ENCODE results near the gene GPSM1.

GPSM1 gene

DNA sequence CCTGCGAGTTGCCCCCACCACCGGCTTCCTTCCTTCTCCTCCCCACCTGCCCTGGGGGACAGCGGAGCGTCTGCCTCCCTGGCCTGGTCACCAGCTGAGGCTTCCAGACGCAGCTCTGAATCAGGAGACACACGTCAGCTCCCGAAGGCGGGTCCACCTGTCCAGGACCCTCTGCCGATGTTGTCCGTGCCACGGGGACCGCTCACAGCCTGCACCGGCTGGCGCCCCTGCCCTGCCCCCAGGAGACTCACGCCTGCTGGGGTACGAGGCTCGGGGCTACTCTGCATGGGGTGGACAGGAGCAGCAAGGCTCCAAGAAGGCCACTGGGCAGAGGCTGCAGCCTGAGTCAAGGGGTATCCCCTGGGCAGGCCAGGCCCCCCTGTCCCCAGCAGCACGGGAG is 21.5 kb upstream of the GPSM1 start:
- DNase-seq = no peak

DNA sequence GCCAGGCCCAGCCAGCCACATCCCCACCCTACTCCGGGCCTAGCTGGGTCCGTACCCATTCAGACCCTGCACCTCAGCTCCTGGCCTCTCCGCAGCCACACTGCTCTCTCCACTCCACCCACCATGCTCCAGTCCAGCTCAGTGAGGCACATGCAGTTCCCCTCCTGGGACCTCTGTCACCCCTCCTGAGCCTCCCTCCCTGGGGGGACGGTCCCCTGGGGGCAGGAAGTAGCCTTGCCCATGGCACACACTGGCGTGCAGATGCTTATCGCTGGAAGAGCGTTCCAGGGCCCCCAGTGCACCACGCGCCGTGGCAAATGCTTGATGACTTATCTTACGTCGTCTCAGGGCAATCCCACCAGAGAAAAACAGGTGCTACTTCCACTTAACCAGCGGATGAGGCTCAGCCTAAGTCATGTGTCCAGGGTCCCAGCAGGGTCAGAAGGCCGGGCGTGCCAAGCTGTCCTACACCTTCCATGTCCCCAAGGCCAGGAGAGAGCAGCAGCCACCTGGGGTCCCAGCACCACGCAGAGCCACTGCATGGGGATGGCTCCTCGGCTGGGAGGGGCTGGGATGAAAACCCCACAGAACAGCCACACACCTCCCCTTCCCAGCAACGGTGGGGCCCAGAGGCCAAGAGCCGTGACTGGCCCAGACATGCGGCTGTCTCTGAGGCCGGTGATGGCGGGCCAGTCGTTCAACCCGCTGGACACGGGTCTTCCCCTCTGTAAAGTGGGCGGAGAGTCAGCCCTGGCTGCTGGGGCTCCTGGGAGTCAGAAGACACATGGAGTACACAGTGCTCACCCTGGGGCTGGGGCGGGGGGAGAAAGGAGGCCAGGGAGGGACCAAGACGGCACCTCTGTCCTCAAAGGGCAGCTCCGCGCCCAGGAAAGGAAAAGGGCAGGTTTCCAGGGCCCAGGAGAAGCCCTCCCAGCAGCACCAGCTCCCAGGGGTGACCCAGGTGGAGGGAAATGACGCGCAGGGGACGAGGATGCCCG is 20.8 kb upstream of the GPSM1 start:
- DNase-seq = no peak

DNA sequence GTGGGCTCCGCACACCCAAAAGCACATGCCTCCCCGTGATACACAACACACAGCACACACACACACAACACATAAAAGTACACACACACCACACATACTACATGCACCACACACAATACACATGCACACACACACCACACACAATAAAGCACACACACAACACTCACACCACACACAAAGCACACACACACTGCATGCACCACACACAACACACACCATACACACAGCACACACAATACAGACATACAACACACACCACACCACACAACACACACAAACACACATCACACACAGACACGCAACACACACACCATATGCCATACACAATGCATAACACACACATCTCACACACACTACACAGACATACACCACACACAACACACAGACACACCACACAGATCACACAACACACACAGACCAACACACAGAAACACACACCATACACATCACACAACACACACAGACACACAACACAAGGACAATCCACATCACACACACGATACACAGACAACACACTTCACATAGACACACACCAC is 20.1 kb upstream of the GPSM1 start:
- DNase-seq = no peak

DNA sequence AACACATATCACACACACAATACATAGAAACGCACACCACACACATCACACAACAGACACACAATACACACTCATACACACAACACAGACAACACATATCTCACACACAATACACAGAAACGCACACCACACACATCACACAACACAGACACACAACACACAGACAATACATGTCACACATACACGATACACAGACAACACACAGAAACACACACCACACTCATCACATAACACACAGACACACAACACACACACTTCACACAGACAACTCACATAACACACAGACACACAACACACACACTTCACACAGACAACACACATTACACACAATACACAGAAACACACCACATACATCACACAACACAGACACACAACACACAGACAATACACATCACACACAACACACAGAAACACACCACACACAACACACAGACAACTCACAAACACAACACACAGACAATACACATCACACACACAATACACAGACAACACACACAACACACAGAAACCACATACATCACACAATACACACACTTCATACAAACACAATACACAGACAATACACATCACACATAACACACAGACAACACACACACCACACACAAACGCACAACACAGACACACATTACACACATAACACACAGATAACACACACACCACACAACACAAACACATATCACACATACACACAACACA is 19.2 kb upstream of the GPSM1 start:
- DNase-seq = no peak

DNA sequence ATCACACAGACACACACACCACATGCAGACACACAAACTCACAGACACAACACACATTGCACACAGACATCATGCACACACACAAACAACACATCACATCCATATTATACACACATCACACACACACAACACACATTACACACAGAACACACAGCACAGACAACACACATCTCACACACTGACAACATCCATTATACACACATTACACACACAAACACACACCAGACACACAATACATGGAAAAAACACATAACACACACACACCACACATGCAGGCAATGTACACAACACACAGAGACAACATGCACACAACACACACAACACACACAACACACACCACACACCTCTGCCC is 18.7 kb upstream of the GPSM1 start:
- DNase-seq = no peak

DNA sequence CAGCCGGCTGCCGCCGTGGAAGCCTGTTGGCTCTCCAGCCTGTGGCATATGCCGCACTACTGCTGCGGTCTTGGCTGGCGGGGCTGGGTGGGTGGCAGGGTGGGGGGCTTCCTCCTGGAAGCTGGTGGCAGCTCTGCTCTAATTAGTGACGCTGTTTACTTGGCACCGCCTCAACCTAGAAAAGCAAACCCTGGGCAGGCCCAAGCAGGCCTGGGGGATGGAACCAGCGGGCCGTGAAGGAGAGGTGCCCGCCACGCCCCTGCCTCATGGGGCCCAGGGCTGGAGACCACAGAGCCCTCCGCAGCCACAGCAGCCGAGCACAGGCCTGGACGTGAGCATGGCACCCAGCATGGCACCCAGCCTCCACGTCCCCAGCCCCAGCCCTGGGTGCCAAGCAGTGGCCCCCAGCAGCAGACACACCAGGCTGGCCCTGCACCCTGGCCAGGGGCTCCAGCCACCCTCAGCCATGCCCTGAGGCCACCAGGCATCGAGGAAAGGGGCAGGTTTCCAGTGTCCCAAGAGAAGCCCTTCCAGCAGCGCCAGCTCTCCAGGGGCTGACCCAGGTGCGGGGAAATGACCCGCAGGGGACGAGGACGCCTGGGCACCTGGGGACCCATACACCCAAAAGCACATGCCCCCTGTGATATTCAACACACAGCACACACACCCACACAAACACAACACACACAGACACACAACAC is 18.1 kb upstream of the GPSM1 start:
- peak; percentile 88 for DNase-seq

GRCh38 chr9:136309806-136310220 is 17.5 kb upstream of the GPSM1 start:
- no peak for DNase-seq

- DNase-seq = peak; percentile 34
Measured at GRCh38 chr9:136310273-136311030, 16.9 kb upstream of the GPSM1 start.

GRCh38 chr9:136311051-136312008 is 16.0 kb upstream of the GPSM1 start:
- DNase-seq = no peak

- DNase-seq = no peak
Measured at GRCh38 chr9:136312009-136312375, 15.3 kb upstream of the GPSM1 start.

GRCh38 chr9:136312436-136312835 is 14.9 kb upstream of the GPSM1 start:
- no peak for DNase-seq

DNA sequence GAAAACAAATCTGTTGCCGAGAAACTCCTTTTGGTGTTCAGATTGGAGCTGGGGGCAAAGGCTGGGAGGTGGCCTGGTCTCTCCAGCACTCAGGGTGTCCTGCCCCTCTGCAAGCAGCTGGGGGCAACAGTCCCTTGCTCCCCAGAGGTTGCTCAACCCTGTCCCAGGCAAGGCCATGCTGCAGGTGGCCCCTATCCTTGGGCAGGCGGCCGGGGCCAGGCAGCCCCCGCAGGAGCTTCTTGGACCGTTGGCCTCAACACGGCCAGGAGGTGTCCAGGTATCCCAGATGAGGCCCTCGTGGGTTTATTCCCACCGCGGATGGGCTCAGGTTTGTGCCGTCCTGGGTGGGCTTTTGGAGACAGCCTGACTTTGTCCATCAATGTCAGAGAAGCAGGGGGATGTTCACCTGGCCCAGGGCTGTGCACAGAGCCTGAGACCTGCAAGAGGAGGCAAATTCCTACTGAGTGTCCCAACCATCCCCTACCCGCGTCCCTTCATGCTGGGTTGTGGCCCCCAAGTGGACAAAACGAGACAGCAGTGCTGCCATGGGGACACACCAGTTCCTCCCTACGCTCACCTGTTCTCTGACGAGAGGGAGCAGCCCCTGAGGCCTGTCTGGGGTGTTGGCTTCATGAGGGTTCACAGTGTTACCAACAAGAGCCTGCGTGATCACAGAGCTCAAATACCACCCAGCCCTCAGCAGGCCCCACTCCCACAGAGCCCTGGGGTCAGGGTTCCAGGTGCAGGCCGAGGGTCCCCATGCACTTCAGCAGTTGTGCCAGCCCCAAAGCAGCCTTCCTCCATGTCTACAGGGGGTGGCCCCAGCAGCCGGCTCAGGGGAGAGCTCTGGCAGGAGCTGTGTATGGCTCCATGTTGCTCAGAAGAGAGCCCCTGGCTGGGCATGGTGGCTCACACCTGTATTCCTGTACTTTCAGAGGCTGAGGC is 14.0 kb upstream of the GPSM1 start:
- DNase-seq = no peak

GRCh38 chr9:136314056-136314416 is 13.3 kb upstream of the GPSM1 start:
- no peak for DNase-seq

DNA sequence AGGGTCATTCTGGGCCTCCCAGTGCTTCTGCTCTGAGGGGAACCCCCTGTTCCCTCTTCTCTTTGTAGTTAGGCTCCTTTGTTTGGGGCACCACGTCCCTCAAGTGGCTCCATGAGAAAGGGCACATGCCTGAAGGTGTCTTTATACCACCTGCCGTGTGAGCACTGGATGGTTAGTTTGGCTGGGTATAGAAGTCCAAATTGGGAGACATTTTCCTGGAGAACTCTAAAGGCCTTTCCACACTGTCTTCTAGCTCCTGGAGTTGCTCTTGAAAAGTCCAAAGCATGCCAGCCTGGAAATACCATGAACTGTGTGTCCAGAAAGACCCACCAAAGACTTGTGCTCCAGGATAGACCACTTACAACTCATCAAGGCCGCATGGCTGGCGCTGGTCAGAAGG is 12.4 kb upstream of the GPSM1 start:
- DNase-seq = no peak

GRCh38 chr9:136316271-136316751 is 11.0 kb upstream of the GPSM1 start:
- no peak for DNase-seq

- DNase-seq = no peak
Measured at GRCh38 chr9:136316896-136317676, 10.3 kb upstream of the GPSM1 start.

DNA sequence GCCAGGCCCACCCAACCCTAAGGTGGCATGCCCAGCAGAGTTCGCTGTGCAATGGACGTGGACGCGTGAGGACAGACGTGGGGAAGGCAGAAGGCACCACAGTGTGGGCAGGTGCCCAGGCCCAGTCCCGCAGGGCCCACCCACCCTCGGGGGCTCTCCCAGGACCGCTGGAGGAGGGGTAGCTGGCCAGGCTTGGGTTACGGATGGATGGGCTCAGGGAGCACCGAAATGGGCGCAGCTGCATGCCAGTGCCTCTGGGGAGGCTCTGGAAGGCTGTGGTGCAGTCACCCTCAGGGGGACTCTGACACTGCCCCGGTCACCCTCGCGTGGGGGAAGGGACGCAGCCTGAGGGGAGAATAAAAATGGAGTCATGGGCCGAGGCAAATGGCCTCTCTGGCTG is 9.6 kb upstream of the GPSM1 start:
- DNase-seq = no peak

DNA sequence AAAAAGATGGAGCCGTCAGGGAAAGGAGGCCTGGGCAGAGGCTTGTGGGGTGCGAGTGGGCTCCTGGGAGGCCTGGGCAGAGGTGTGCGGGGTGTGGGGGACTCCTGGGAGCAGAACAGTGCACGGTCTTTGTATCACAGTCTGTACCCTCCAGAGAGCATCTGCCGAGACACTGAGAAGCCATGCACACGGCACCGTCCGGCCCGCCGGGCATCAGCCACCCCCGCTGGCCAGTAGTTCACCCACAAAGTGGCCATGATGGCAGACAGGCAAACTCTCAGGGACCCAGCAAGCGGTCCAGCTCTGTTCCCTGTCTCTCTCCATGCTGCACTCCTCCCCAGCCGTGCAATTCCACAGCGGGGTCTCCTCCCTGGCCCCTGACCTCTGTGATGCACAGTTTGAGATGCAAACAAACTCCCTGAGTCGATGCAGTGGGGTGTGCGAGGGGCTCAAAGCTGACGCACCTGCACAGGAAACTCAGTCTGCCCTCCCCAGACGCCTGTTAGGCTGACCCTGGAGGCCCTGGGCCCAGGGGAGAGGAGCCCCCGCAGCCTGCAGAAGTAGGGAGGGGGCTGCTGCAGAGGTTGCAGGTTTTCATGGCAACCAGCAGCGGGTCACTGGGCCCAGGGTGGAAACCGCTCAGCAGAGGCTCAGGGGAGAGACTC is 9.1 kb upstream of the GPSM1 start:
- no peak for DNase-seq

DNA sequence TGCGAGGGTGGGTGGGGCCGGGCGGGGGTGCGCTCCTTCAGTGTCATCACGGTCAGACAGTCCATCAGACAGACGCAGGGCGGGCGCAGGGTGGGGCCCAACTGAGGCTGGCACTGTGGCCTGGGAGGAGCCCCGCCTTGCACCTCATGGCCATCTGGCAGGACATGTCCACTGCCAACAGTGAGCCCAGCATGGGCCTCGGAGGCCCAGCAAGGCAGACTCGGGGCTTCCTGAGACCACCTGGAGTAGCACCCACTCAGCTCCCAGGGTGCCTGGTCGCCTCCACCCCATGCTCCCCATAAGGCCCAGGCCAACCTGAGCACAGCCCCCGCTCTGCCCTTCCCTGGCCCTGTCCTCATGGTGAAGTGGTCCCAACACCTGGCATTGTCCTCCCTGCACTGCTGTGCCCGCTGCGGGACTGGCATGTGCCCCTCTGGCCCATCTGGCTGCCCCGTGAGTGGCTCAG is 8.5 kb upstream of the GPSM1 start:
- DNase-seq = no peak

Measured in NCI-H1092 (cell line).